Measurements from ENCODE around the gene NPHP4. TPM values are rescaled to one million over a fixed set of nuclear protein-coding genes. Genes with fewer than 3 reads are reported as not detected.

The NPHP4 gene
- polyA plus RNA-seq, 1 of the 3 experiments (the other 2 are of a cell fraction) = 7.0 TPM

- Histone ChIP-seq H3K9me2 (no peaks in the 10 kb centered on the region), H3F3A (replicated peaks; ENCODE audit: insufficient read depth) (no peaks in the 10 kb centered on the region), H2AFZ (ENCODE audit: low read depth) (no peak overlapping the region), H3K4me1 (ENCODE audit: control insufficient read depth in 1 of 2, insufficient read depth in 2 of 2, low read depth in 1 of 2, low read length in 1 of 2) (peaks cover 0 to 11% of the 10 kb centered on the region in 2 experiments; a peak in 1 of 4 replicates), H3K9me3 (no peaks in the 10 kb centered on the region), H3K9ac (no peak overlapping the region), H3K36me3 (replicated peaks in 1 of 2; ENCODE audit: control insufficient read depth in 1 of 2, insufficient read depth in 2 of 2, low read length in 1 of 2) (no peaks in the 10 kb centered on the region), H3K27ac (ENCODE audit: low read depth in 2 of 2, low read length in 1 of 2) (no peak overlapping the region), H3K27me3 (ENCODE audit: insufficient read depth) (no peaks in the 10 kb centered on the region), H3K4me2 (no peak overlapping the region), H3K79me2 (ENCODE audit: insufficient read depth) (no peaks in the 10 kb centered on the region), H3K4me3 (ENCODE audit: low read depth in 2 of 2, low read length in 1 of 2) (no peak overlapping the region), H4K20me1 (ENCODE audit: insufficient read depth) (no peaks in the 10 kb centered on the region)
- no peak for TF ChIP-seq REST (IDR thresholded peaks at IDR 0.05; ENCODE audit: low read depth, low read length)
- TF ChIP-seq IRF3 (IDR thresholded peaks at IDR 0.05; ENCODE audit: low read depth, low read length) = no peak
- no peak for TF ChIP-seq RXRA (IDR thresholded peaks at IDR 0.05; ENCODE audit: borderline replicate concordance, low read depth)
- no peak for TF ChIP-seq EZH2phosphoT487 (IDR thresholded peaks at IDR 0.05; ENCODE audit: borderline replicate concordance, low read depth)
- no peak for TF ChIP-seq SIN3A (IDR thresholded peaks at IDR 0.05; ENCODE audit: borderline replicate concordance, low read depth, low read length)
- no peak for TF ChIP-seq TAF1 (IDR thresholded peaks at IDR 0.05; ENCODE audit: borderline replicate concordance, low read depth, low read length)
- TF ChIP-seq CHD2 (IDR thresholded peaks at IDR 0.05; ENCODE audit: low read length, partially characterized antibody) = no peak
- TF ChIP-seq EP300 (IDR thresholded peaks at IDR 0.05; ENCODE audit: borderline replicate concordance in 1 of 2, low read depth in 1 of 2, low read length in 1 of 2) = no peak
- TF ChIP-seq POLR2AphosphoS5 (IDR thresholded peaks at IDR 0.05; ENCODE audit: low read depth, low read length) = no peak
- TF ChIP-seq PBX3 (IDR thresholded peaks at IDR 0.05) = no peak
- no peak for TF ChIP-seq RFX5 (IDR thresholded peaks at IDR 0.05; ENCODE audit: low read length)
- 38% methylated on average over 4 of the region's 4 CpGs for WGBS (ENCODE audit: low lambda C conversion rate)
- DNase-seq = no peak
- ChIA-PET POLR2A (no interaction called here), CTCF (no interaction called here)
Measured at GRCh38 chr1:5815716-5816115, 176.5 kb downstream of the NPHP4 start.

GRCh38 chr1:5815211-5815610, 177.0 kb downstream of the NPHP4 start:
- Histone ChIP-seq H2AFZ (ENCODE audit: low read depth) (no peak overlapping the region), H3K9ac (no peak overlapping the region), H3K27me3 (ENCODE audit: insufficient read depth) (no peaks in the 10 kb centered on the region), H3K4me1 (ENCODE audit: control insufficient read depth in 1 of 2, insufficient read depth in 2 of 2, low read depth in 1 of 2, low read length in 1 of 2) (peaks cover 0 to 11% of the 10 kb centered on the region in 2 experiments; a peak in 1 of 4 replicates), H3K79me2 (ENCODE audit: insufficient read depth) (no peaks in the 10 kb centered on the region), H4K20me1 (ENCODE audit: insufficient read depth) (no peaks in the 10 kb centered on the region), H3K4me2 (no peak overlapping the region), H3K9me3 (no peaks in the 10 kb centered on the region), H3K36me3 (replicated peaks in 1 of 2; ENCODE audit: control insufficient read depth in 1 of 2, insufficient read depth in 2 of 2, low read length in 1 of 2) (no peaks in the 10 kb centered on the region), H3K4me3 (ENCODE audit: low read depth in 2 of 2, low read length in 1 of 2) (no peak overlapping the region), H3F3A (replicated peaks; ENCODE audit: insufficient read depth) (no peaks in the 10 kb centered on the region), H3K9me2 (no peaks in the 10 kb centered on the region), H3K27ac (ENCODE audit: low read depth in 2 of 2, low read length in 1 of 2) (no peak overlapping the region)
- POLR2A ChIA-PET = no interaction called here
- 15% methylated on average over 2 of the region's 2 CpGs for WGBS (ENCODE audit: low lambda C conversion rate)
- CTCF ChIA-PET = no interaction called here
- DNase-seq = no peak
- TF ChIP-seq CHD2 (IDR thresholded peaks at IDR 0.05; ENCODE audit: low read length, partially characterized antibody) = no peak
